ENCODE measurements around the gene RYR3. TPM values are rescaled to one million over a fixed set of nuclear protein-coding genes. Genes with fewer than 3 reads are reported as not detected.

Gene RYR3
- total and polyA plus RNA-seq, 4 donors, result 13.0 to 33.6 (median 20.0) TPM

GRCh38 chr15:33624439-33624838 lies 313.7 kb downstream of the RYR3 start:
- DNase-seq (ENCODE audit: low read depth in 4 of 6, low spot score in 6 of 6), result no peak
- no peaks in the 10 kb centered on the region for H3K27me3 ChIP-seq (ENCODE audit: control insufficient read depth, insufficient read depth, low read length)
- no peak overlapping the region for H3K4me3 ChIP-seq (ENCODE audit: low read depth, low read length)
- no peaks in the 10 kb centered on the region for H3K36me3 ChIP-seq (ENCODE audit: control insufficient read depth, insufficient read depth, low read length)
- no peaks in the 10 kb centered on the region for H3K4me1 ChIP-seq (ENCODE audit: control insufficient read depth, insufficient read depth, low read length)
- H3K27ac ChIP-seq (ENCODE audit: low read depth, low read length), result no peak overlapping the region
- no peaks in the 10 kb centered on the region for H3K9me3 ChIP-seq (ENCODE audit: control insufficient read depth, insufficient read depth, low read length)
- 90% methylated on average over 2 of the region's 3 CpGs for WGBS (ENCODE audit: insufficient coverage)

DNA sequence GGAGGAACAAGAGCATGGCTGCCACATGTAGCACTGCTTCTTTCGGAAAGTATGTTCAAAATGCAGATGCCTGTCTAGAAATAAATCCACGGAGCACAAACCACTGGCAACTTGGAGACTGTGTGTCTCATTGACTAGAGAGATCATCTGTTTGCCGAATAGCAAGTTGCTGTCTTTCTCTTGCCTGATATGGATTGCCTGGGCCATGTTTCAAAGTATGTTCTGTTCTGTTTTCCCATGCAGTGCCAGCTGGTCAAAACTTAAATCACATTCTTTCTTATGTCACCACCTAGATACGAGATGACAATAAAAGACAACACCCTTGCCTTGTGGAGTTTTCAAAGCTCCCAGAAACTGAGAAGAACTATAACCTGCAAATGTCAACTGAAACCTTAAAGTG lies 318.9 kb downstream of the RYR3 start:
- no peaks in the 10 kb centered on the region for H3K9me3 ChIP-seq (ENCODE audit: control insufficient read depth, insufficient read depth, low read length)
- no peaks in the 10 kb centered on the region for H3K27me3 ChIP-seq (ENCODE audit: control insufficient read depth, insufficient read depth, low read length)
- WGBS (ENCODE audit: insufficient coverage), result 79% methylated on average over 3 of the region's 4 CpGs
- no peak overlapping the region for H3K4me3 ChIP-seq (ENCODE audit: low read depth, low read length)
- no peak overlapping the region for H3K27ac ChIP-seq (ENCODE audit: low read depth, low read length)
- H3K4me1 ChIP-seq (ENCODE audit: control insufficient read depth, insufficient read depth, low read length), result no peaks in the 10 kb centered on the region
- no peaks in the 10 kb centered on the region for H3K36me3 ChIP-seq (ENCODE audit: control insufficient read depth, insufficient read depth, low read length)
- DNase-seq (ENCODE audit: low read depth in 4 of 6, low spot score in 6 of 6), result no peak

DNA sequence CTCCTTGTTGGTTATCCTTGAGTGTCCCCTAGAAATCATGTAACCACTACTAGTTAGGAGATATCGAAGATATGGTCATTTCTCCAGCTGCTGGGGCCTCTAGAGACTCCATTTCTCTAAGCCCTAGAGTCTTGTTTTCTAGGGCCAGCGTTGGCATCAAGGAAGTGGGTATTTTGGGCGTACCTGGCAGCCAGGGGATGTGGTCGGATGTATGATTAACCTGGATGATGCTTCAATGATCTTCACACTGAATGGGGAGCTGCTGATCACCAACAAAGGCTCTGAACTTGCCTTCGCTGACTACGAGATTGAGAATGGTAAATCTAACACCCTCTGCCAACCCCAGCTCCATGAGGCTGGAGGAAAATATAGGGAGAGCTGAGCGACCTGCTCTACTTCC lies 325.5 kb downstream of the RYR3 start:
- Histone ChIP-seq H3K4me1 (ENCODE audit: control insufficient read depth, insufficient read depth, low read length) (peaks cover 4% of the 10 kb centered on the region), H3K36me3 (ENCODE audit: control insufficient read depth, insufficient read depth, low read length) (peaks cover 2% of the 10 kb centered on the region), H3K27me3 (ENCODE audit: control insufficient read depth, insufficient read depth, low read length) (no peaks in the 10 kb centered on the region), H3K9me3 (ENCODE audit: control insufficient read depth, insufficient read depth, low read length) (no peaks in the 10 kb centered on the region), H3K4me3 (ENCODE audit: low read depth, low read length) (no peak overlapping the region), H3K27ac (ENCODE audit: low read depth, low read length) (no peak overlapping the region)
- 81% methylated on average over 4 of the region's 7 CpGs for WGBS (ENCODE audit: insufficient coverage)
- DNase-seq (ENCODE audit: low read depth in 4 of 6, low spot score in 6 of 6), result no peak

DNA sequence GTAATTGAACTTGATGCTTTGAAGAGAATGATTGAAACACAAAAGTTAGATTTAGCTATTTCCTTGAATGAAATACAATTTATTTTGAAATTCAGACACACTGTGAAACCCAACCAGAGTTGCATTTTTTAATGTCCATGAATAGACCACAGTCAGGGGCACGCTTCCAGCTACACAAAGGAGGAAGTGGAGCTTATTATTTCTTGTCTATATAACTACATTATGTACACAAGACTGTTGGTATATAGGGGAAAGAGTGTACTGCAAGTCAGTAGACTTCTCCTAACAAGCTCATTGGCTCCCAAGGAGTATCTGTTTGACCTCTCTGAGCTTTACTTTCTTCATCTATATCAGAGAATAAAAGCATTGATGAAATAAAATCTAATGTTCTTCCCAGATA lies 326.2 kb downstream of the RYR3 start:
- peaks cover 4% of the 10 kb centered on the region for H3K4me1 ChIP-seq (ENCODE audit: control insufficient read depth, insufficient read depth, low read length)
- no peaks in the 10 kb centered on the region for H3K9me3 ChIP-seq (ENCODE audit: control insufficient read depth, insufficient read depth, low read length)
- no peaks in the 10 kb centered on the region for H3K27me3 ChIP-seq (ENCODE audit: control insufficient read depth, insufficient read depth, low read length)
- WGBS (ENCODE audit: insufficient coverage), result no CpG with 5 or more reads among the region's 1 CpG
- peaks cover 2% of the 10 kb centered on the region for H3K36me3 ChIP-seq (ENCODE audit: control insufficient read depth, insufficient read depth, low read length)
- H3K27ac ChIP-seq (ENCODE audit: low read depth, low read length), result no peak overlapping the region
- DNase-seq (ENCODE audit: low read depth in 4 of 6, low spot score in 6 of 6), result no peak
- H3K4me3 ChIP-seq (ENCODE audit: low read depth, low read length), result no peak overlapping the region

- no peaks in the 10 kb centered on the region for H3K9me3 ChIP-seq (ENCODE audit: control insufficient read depth, insufficient read depth, low read length)
- no peaks in the 10 kb centered on the region for H3K27me3 ChIP-seq (ENCODE audit: control insufficient read depth, insufficient read depth, low read length)
- DNase-seq (ENCODE audit: low read depth in 4 of 6, low spot score in 6 of 6), result no peak
- 49% methylated on average over 2 of the region's 2 CpGs for WGBS (ENCODE audit: insufficient coverage)
- H3K36me3 ChIP-seq (ENCODE audit: control insufficient read depth, insufficient read depth, low read length), result peaks cover 2% of the 10 kb centered on the region
- H3K4me1 ChIP-seq (ENCODE audit: control insufficient read depth, insufficient read depth, low read length), result peaks cover 4% of the 10 kb centered on the region
- H3K4me3 ChIP-seq (ENCODE audit: low read depth, low read length), result no peak overlapping the region
- no peak overlapping the region for H3K27ac ChIP-seq (ENCODE audit: low read depth, low read length)
Observed at GRCh38 chr15:33638453-33638852, 327.7 kb downstream of the RYR3 start.

- no peaks in the 10 kb centered on the region for H3K9me3 ChIP-seq (ENCODE audit: control insufficient read depth, insufficient read depth, low read length)
- peak in 1 of 6 donors; percentile 34 for DNase-seq (ENCODE audit: low read depth in 4 of 6, low spot score in 6 of 6)
- no peak overlapping the region for H3K4me3 ChIP-seq (ENCODE audit: low read depth, low read length)
- WGBS (ENCODE audit: insufficient coverage), result 100% methylated on average over 1 of the region's 4 CpGs
- no peaks in the 10 kb centered on the region for H3K27me3 ChIP-seq (ENCODE audit: control insufficient read depth, insufficient read depth, low read length)
- no peak overlapping the region for H3K27ac ChIP-seq (ENCODE audit: low read depth, low read length)
- peaks cover 4% of the 10 kb centered on the region for H3K4me1 ChIP-seq (ENCODE audit: control insufficient read depth, insufficient read depth, low read length)
- H3K36me3 ChIP-seq (ENCODE audit: control insufficient read depth, insufficient read depth, low read length), result peaks cover 2% of the 10 kb centered on the region
Observed at GRCh38 chr15:33639051-33639450, 328.3 kb downstream of the RYR3 start.

DNA sequence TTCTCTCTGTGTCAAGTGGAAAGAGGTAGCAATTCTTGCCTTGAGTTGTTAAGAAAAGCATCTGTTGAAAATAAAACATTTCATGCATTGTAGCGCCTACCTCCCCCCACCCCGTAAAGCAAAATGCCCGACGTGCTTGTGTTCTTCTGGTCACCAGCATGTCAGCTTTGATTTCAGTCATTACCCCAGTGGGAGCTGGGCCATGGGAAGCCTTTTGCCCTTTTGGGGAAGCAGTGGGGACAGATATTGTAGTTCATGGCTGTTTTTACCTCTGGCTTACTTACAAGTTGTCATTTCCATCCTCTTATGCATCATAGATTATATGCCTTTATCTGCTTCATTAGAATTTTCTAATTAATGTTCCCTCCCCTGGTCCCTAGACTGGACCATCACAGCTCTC lies 328.7 kb downstream of the RYR3 start:
- Histone ChIP-seq H3K27me3 (ENCODE audit: control insufficient read depth, insufficient read depth, low read length) (no peaks in the 10 kb centered on the region), H3K4me3 (ENCODE audit: low read depth, low read length) (no peak overlapping the region), H3K9me3 (ENCODE audit: control insufficient read depth, insufficient read depth, low read length) (no peaks in the 10 kb centered on the region), H3K27ac (ENCODE audit: low read depth, low read length) (no peak overlapping the region), H3K4me1 (ENCODE audit: control insufficient read depth, insufficient read depth, low read length) (peaks cover 4% of the 10 kb centered on the region), H3K36me3 (ENCODE audit: control insufficient read depth, insufficient read depth, low read length) (peaks cover 2% of the 10 kb centered on the region)
- no peak for DNase-seq (ENCODE audit: low read depth in 4 of 6, low spot score in 6 of 6)
- WGBS (ENCODE audit: insufficient coverage), result 80% methylated on average over 1 of the region's 4 CpGs

- 25% methylated on average over 6 of the region's 6 CpGs for WGBS (ENCODE audit: insufficient coverage)
- Histone ChIP-seq H3K27ac (ENCODE audit: low read depth, low read length) (no peak overlapping the region), H3K27me3 (ENCODE audit: control insufficient read depth, insufficient read depth, low read length) (no peaks in the 10 kb centered on the region), H3K36me3 (ENCODE audit: control insufficient read depth, insufficient read depth, low read length) (peaks cover 2% of the 10 kb centered on the region), H3K9me3 (ENCODE audit: control insufficient read depth, insufficient read depth, low read length) (no peaks in the 10 kb centered on the region), H3K4me3 (ENCODE audit: low read depth, low read length) (no peak overlapping the region), H3K4me1 (ENCODE audit: control insufficient read depth, insufficient read depth, low read length) (peaks cover 4% of the 10 kb centered on the region)
- peak in 2 of 6 donors; percentile 70 to 86 for DNase-seq (ENCODE audit: low read depth in 4 of 6, low spot score in 6 of 6)
Observed at GRCh38 chr15:33639978-33640377, 329.2 kb downstream of the RYR3 start.

DNA sequence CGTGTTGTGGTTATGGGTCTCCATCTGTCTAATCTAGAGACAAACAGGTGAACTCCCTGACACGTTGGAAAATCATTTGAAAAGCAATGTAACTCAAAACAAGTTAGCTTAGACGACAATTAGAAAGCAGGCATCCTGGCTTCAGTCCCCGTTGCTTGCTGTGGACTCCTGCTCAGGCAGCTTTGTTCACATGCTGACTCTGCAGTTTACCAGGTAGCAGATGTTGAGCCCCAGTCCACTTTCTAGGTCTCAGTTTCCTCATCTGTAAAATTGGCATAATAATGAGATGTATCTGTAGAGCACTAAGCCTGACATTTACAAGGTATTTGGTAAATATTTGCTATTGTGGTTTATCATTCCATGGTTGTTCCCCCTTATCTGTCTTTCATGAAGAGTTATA lies 330.3 kb downstream of the RYR3 start:
- Histone ChIP-seq H3K9me3 (ENCODE audit: control insufficient read depth, insufficient read depth, low read length) (no peaks in the 10 kb centered on the region), H3K36me3 (ENCODE audit: control insufficient read depth, insufficient read depth, low read length) (no peaks in the 10 kb centered on the region), H3K4me1 (ENCODE audit: control insufficient read depth, insufficient read depth, low read length) (peaks cover 4% of the 10 kb centered on the region), H3K27ac (ENCODE audit: low read depth, low read length) (no peak overlapping the region), H3K4me3 (ENCODE audit: low read depth, low read length) (no peak overlapping the region), H3K27me3 (ENCODE audit: control insufficient read depth, insufficient read depth, low read length) (no peaks in the 10 kb centered on the region)
- no peak for DNase-seq (ENCODE audit: low read depth in 4 of 6, low spot score in 6 of 6)
- 91% methylated on average over 4 of the region's 4 CpGs for WGBS (ENCODE audit: insufficient coverage)

DNA sequence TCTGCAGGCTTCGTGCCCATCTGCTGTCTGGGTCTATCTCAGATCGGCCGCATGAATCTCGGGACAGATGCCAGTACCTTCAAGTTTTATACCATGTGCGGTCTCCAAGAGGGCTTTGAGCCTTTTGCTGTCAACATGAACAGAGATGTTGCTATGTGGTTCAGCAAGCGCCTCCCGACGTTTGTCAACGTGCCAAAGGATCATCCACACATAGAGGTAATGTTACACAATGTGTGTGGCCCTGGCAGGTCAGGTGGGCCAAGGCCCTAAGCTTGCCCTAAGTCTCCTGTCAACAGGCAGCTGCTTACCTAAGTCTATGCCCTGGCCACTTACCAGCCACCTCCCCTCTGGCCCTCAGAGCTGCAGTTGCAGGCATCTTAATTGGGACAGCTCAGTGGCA lies 333.5 kb downstream of the RYR3 start:
- no peak for DNase-seq (ENCODE audit: low read depth in 4 of 6, low spot score in 6 of 6)
- 93% methylated on average over 9 of the region's 9 CpGs for WGBS (ENCODE audit: insufficient coverage)
- Histone ChIP-seq H3K9me3 (ENCODE audit: control insufficient read depth, insufficient read depth, low read length) (no peaks in the 10 kb centered on the region), H3K4me3 (ENCODE audit: low read depth, low read length) (no peak overlapping the region), H3K27me3 (ENCODE audit: control insufficient read depth, insufficient read depth, low read length) (no peaks in the 10 kb centered on the region), H3K27ac (ENCODE audit: low read depth, low read length) (no peak overlapping the region), H3K36me3 (ENCODE audit: control insufficient read depth, insufficient read depth, low read length) (no peaks in the 10 kb centered on the region), H3K4me1 (ENCODE audit: control insufficient read depth, insufficient read depth, low read length) (peaks cover 4% of the 10 kb centered on the region)
